Mesodermal cell (in vitro differentiated cells): ENCODE measurements around the gene MYH15.

ENCODE experiments used
- H3K27ac ChIP-seq: 2 replicates; pipeline ENCODE4 v1.7.0; 2013; ENCODE audit warnings: mild to moderate bottlenecking, low read depth, low read length, moderate library complexity; ENCODE audit not compliant: severe bottlenecking
- H3K36me3 ChIP-seq: 2 replicates; pipeline ENCODE4 v1.7.1; 2013; ENCODE audit warnings: mild to moderate bottlenecking, low read length, moderate library complexity; ENCODE audit not compliant: control insufficient read depth, insufficient read depth
- H3K4me1 ChIP-seq: one replicate; pipeline ENCODE4 v1.7.1; 2013; ENCODE audit warnings: mild to moderate bottlenecking, low read length; ENCODE audit not compliant: insufficient read depth, control insufficient read depth, poor library complexity, severe bottlenecking
- H3K4me3 ChIP-seq: 2 replicates; pipeline ENCODE4 v1.7.0; 2013; ENCODE audit warnings: low read length, control low read depth, mild to moderate bottlenecking; ENCODE audit not compliant: insufficient read depth, poor library complexity, severe bottlenecking; ENCODE audit errors: extremely low read depth
- H3K9me3 ChIP-seq: 2 replicates; pipeline ENCODE4 v1.7.1; 2013; ENCODE audit warnings: mild to moderate bottlenecking, low read length, moderate library complexity; ENCODE audit not compliant: control insufficient read depth
- WGBS, 2 experiments: methylation state at CpG; one replicate each; pipeline ENCODE4 v1.1.5; 2013; ENCODE audit warnings: missing lambda C conversion rate in 2 of 2; ENCODE audit not compliant: insufficient coverage in 2 of 2; 5-methylcytosine and 5-hydroxymethylcytosine counted together

The MYH15 gene

DNA sequence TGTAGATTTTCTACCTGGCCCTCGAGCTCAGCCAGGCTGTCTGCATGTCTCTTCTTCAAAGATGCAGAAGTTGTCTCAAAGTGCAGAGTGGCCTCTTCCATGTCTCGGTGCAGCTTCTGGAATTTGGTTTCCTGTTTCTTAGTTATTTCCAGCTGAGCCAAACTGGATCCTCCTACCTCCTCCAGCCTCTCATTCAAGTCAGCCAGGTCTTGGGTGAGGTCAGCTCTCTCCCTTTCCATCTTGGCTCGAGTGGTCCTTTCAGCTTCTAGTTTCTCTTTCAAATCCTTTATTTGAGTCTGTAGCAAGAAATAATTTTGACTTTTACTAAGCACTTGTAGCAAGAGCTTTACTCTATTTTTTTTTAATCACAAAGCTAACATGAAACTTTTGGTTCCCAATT is 81.8 kb downstream of the MYH15 start:
- 92 to 96% methylated on average over 3 of the region's 3 CpGs for WGBS, 2 experiments
- H3K27ac ChIP-seq, result no peak overlapping the region
- H3K36me3 ChIP-seq, result no peaks in the 10 kb centered on the region
- H3K4me3 ChIP-seq, result no peak overlapping the region
- no peaks in the 10 kb centered on the region for H3K4me1 ChIP-seq
- peaks cover 10% of the 10 kb centered on the region for H3K9me3 ChIP-seq

DNA sequence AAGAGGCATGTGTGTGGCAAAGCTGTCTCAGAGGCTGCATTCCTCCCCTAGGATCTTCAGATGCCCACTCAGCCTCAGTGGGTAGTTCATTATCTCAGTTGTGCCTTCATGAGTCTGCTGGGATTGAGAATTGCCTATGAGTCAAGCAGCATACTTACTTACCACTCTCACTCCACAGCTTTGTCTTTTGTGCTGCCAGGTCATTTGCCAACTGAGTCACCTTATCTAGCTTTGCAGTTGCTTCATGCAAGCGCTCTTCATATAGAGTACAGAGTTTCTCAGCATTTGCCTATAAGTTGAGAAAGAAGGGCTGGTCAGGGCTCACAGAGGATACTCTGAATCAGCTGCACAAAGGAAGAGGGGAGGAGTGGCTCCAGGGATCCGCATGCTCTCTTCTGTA is 89.5 kb downstream of the MYH15 start:
- no peak overlapping the region for H3K27ac ChIP-seq
- 100% methylated on average over 1 of the region's 2 CpGs for WGBS, 2 experiments
- no peak overlapping the region for H3K4me3 ChIP-seq
- H3K9me3 ChIP-seq, result no peaks in the 10 kb centered on the region
- no peaks in the 10 kb centered on the region for H3K4me1 ChIP-seq
- H3K36me3 ChIP-seq, result no peaks in the 10 kb centered on the region

DNA sequence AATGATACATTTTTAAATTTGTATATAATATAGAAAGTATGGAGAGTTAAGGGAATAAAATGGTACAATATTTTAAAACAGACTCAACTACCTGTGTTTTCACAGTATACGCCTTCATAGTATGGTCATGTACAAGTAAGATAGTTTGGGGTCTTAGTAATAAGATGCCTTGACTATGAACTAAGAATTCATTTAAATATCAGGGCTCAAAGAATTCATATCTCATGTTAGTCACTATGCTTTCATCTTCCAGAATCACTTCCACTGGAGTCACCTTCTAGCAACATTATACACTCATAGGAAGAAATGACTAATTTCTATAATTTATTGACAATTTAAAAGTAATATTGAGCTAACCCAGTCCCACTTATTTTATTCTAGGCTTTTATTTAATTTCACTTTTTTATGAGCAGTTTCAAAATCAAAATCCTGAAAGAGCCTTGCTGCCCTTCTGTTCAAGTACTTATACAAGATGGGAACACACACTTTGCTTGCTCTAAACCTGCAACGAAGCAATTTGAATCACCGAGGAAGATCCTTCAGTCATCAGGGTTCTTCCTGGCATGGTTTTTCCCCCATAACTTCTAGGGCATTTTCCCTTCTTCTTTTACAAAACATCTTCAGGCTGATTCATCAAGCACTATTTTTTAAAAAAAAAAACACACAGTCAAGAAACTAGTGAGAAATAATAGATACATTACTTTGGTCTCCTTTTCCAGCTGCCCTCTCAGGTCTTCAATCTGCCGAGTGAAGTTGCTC is 94.1 kb downstream of the MYH15 start:
- H3K27ac ChIP-seq, result no peak overlapping the region
- H3K4me1 ChIP-seq, result no peaks in the 10 kb centered on the region
- H3K4me3 ChIP-seq, result no peak overlapping the region
- H3K36me3 ChIP-seq, result no peaks in the 10 kb centered on the region
- H3K9me3 ChIP-seq, result no peaks in the 10 kb centered on the region
- WGBS, 2 experiments, result 93 to 96% methylated on average over 3 of the region's 4 CpGs

- Histone ChIP-seq H3K27ac (no peak overlapping the region), H3K4me1 (no peaks in the 10 kb centered on the region), H3K36me3 (no peaks in the 10 kb centered on the region), H3K4me3 (no peak overlapping the region), H3K9me3 (no peaks in the 10 kb centered on the region)
- 80 to 100% methylated on average over 1 to 2 of the region's 3 CpGs for whole genome bisulfite sequencing, 2 experiments
Observed at GRCh38 chr3:108415661-108416060, 94.7 kb downstream of the MYH15 start.

- H3K9me3 ChIP-seq, result no peaks in the 10 kb centered on the region
- H3K4me1 ChIP-seq, result no peaks in the 10 kb centered on the region
- no peaks in the 10 kb centered on the region for H3K36me3 ChIP-seq
- no peak overlapping the region for H3K27ac ChIP-seq
- no peak overlapping the region for H3K4me3 ChIP-seq
- WGBS, 2 experiments, result 81 to 96% methylated on average over 2 to 4 of the region's 5 CpGs
Observed at GRCh38 chr3:108414007-108414406, 96.4 kb downstream of the MYH15 start.

DNA sequence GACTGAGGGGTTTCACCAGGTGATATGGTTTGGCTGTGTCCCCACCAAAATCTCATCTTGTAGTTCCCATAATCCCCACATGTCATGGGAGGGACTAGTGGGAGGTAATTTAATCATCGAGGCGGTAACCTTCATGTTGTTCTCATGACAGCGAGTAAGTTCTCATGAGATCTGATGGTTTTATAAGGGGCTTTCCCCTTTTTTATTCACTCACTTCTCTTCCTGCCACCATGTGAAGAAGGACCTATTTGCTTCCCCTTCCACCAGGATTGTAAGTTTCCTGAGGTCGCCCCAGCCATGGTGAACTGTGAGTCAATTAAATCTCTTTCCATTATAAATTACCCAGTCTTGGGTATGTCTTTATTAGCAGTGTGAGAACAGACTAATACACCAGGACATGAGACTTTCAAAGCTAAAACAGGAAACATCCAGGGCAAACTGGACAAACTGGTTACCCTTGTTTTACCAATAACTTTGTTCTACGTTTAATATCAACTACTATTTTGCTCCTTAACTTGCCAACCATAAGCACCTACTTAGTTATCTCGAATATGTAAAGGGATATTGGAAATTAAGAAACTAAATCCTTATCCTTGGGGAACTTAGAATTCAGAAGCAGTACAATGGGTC is 98.2 kb downstream of the MYH15 start:
- no CpG with 5 or more reads among the region's 6 CpGs for WGBS, 2 experiments

DNA sequence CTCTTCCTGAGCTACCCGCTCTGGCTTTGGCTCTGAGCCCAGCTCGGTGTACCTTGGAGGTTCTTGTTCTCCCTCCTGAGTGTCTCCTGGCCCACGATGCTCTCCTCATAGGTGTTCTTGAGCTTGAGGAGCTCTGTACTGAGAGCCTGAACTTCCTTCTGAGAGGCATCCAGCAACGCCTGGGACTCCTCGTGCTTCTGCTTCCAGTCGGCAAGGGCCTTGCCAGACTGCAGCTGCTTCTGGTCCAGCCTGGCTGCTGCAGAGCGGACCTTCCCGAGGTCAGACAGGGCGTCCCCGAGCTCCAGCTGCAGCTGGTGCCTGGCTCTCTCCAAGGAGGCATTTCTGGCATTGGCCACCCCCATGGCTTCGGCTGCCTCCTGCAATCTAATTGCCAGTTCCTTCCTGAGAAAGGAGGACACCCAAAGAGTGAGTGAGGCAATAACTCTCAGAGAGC is 99.8 kb downstream of the MYH15 start:
- Histone ChIP-seq H3K27ac (no peak overlapping the region), H3K4me1 (no peaks in the 10 kb centered on the region), H3K36me3 (no peaks in the 10 kb centered on the region), H3K4me3 (no peak overlapping the region), H3K9me3 (no peaks in the 10 kb centered on the region)
- 90 to 96% methylated on average over 8 to 10 of the region's 11 CpGs for WGBS, 2 experiments

More for the DNA sequence above, 98.2 kb downstream of the MYH15 start:
- Histone ChIP-seq H3K9me3 (no peaks in the 10 kb centered on the region), H3K4me1 (no peaks in the 10 kb centered on the region), H3K4me3 (no peak overlapping the region), H3K36me3 (no peaks in the 10 kb centered on the region), H3K27ac (no peak overlapping the region)

DNA sequence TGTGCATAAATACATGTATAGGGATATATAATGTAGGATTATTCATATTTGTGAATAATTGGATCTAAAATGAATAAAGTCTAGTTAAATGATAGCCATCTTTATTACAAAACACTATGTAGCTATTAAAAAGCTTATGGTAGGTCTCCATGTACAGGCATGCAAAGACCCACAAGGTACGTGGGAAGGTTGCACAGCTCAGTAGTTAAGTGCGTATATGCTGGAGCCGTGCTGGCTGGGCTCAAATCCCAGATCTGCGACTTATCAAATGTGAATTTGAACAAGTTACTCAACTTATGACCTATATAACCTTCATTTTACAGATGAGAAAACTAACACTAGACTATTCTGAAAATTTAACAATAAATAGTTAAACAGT is 100.6 kb downstream of the MYH15 start:
- H3K4me1 ChIP-seq, result peaks cover 2% of the 10 kb centered on the region
- no peak overlapping the region for H3K27ac ChIP-seq
- no peak overlapping the region for H3K4me3 ChIP-seq
- no peaks in the 10 kb centered on the region for H3K36me3 ChIP-seq
- WGBS, 2 experiments, result 87 to 100% methylated on average over 3 of the region's 4 CpGs
- H3K9me3 ChIP-seq, result no peaks in the 10 kb centered on the region

- no peaks in the 10 kb centered on the region for H3K9me3 ChIP-seq
- H3K36me3 ChIP-seq, result no peaks in the 10 kb centered on the region
- H3K4me1 ChIP-seq, result peaks cover 8% of the 10 kb centered on the region
- H3K4me3 ChIP-seq, result no peak overlapping the region
- WGBS, 2 experiments, result 96 to 97% methylated on average over 6 of the region's 7 CpGs
- no peak overlapping the region for H3K27ac ChIP-seq
Observed at GRCh38 chr3:108408883-108409799, 101.3 kb downstream of the MYH15 start.

DNA sequence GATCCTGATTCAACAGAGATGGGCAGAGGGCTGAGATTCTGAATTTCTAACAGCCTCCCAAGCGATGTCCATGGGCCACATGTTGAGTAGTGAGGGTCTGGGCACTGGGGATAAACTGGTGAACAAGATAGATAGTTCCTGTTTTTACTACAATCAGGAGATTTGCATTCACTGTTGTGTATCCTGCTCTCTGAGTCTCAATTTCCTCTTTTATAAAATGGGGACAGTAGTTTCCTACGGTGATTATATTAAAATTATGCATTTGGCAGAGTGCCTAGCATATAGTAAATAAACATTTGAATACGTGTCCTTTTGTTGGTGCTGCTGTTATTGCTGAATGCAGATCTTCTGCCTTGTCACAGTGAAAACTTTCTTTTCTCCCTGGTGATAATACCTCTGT is 102.5 kb downstream of the MYH15 start:
- no peak overlapping the region for H3K4me3 ChIP-seq
- WGBS, 2 experiments, result 100% methylated on average over 1 to 3 of the region's 3 CpGs

More for the DNA sequence above, 102.5 kb downstream of the MYH15 start:
- no peaks in the 10 kb centered on the region for H3K36me3 ChIP-seq
- H3K9me3 ChIP-seq, result no peaks in the 10 kb centered on the region
- peaks cover 11% of the 10 kb centered on the region for H3K4me1 ChIP-seq
- H3K27ac ChIP-seq, result no peak overlapping the region
